Large intestine (tissue), 3 donors: ENCODE measurements around the gene TGM5. TPM values are rescaled to one million over a fixed set of nuclear protein-coding genes. Genes with fewer than 3 reads are reported as not detected.
"Not testable (repeated sequence)": the region's sequence is repeated elsewhere in the genome, so short reads cannot be mapped to it uniquely, and the experiment has no call there.

ENCODE experiments used
- DNase-seq, 2 donors: peaks; one replicate each; pipeline versions ENCODE4 v3.0.0 to v3.0.0-alpha.2; 2013
- H3K27ac ChIP-seq: one replicate; pipeline ENCODE4 v1.5.1; 2013; ENCODE audit warnings: low read length
- H3K27me3 ChIP-seq: 2 replicates; pipeline ENCODE4 v1.6.1; 2013; ENCODE audit warnings: low read length; ENCODE audit not compliant: control insufficient read depth, insufficient read depth
- H3K36me3 ChIP-seq: 2 replicates; pipeline ENCODE4 v1.6.1; 2013; ENCODE audit warnings: low read length; ENCODE audit not compliant: control insufficient read depth, insufficient read depth
- H3K4me1 ChIP-seq: one replicate; pipeline ENCODE4 v1.6.1; 2013; ENCODE audit warnings: low read length; ENCODE audit not compliant: control insufficient read depth, insufficient read depth
- H3K4me3 ChIP-seq: one replicate; pipeline ENCODE4 v1.5.1; 2013; ENCODE audit warnings: low read length
- H3K9me3 ChIP-seq: one replicate; pipeline ENCODE4 v1.6.1; 2013; ENCODE audit warnings: mild to moderate bottlenecking, low read depth, low read length, moderate library complexity; ENCODE audit not compliant: control insufficient read depth
- WGBS: methylation state at CpG from one replicate; pipeline ENCODE4 v1.1.5; 2013; ENCODE audit warnings: low lambda C conversion rate; ENCODE audit not compliant: insufficient coverage; 5-methylcytosine and 5-hydroxymethylcytosine counted together
- polyA plus RNA-seq: library from polyadenylated mRNA; unstranded; fragments of 120-200 nt; gene quantifications from one replicate; pipeline ENCODE4 v1.2.1, GENCODE V29; 2013

TGM5 gene
- polyA plus RNA-seq, 1 donor: 0.03 TPM

GRCh38 chr15:43289656-43290055, 22.9 kb upstream of the TGM5 start:
- not testable (repeated sequence) for H3K27ac ChIP-seq
- WGBS: no CpG with 5 or more reads among the region's 3 CpGs

GRCh38 chr15:43287254-43287653, 20.5 kb upstream of the TGM5 start:
- no CpG with 5 or more reads among the region's 15 CpGs for WGBS
- Histone ChIP-seq H3K36me3 (no peaks in the 10 kb centered on the region), H3K4me1 (no peaks in the 10 kb centered on the region), H3K9me3 (no peaks in the 10 kb centered on the region), H3K27me3 (peaks cover 10% of the 10 kb centered on the region), H3K4me3 (no peak overlapping the region), H3K27ac (no peak overlapping the region)
- DNase-seq: no peak

More at GRCh38 chr15:43289656-43290055, 22.9 kb upstream of the TGM5 start:
- H3K9me3 ChIP-seq, H3K4me3 ChIP-seq, H3K36me3 ChIP-seq, H3K4me1 ChIP-seq, DNase-seq: not testable (repeated sequence)
- peaks cover 29% of the 10 kb centered on the region for H3K27me3 ChIP-seq

GRCh38 chr15:43286074-43286473, 19.3 kb upstream of the TGM5 start:
- DNase-seq: no peak
- no CpG with 5 or more reads among the region's 7 CpGs for WGBS

GRCh38 chr15:43285609-43286037, 18.9 kb upstream of the TGM5 start:
- WGBS: no CpG with 5 or more reads among the region's 4 CpGs

More at GRCh38 chr15:43286074-43286473, 19.3 kb upstream of the TGM5 start:
- peaks cover 5% of the 10 kb centered on the region for H3K27me3 ChIP-seq
- H3K36me3 ChIP-seq: no peaks in the 10 kb centered on the region
- H3K27ac ChIP-seq: no peak overlapping the region
- no peaks in the 10 kb centered on the region for H3K9me3 ChIP-seq
- no peak overlapping the region for H3K4me3 ChIP-seq
- H3K4me1 ChIP-seq: no peaks in the 10 kb centered on the region

GRCh38 chr15:43283526-43283925, 16.8 kb upstream of the TGM5 start:
- Histone ChIP-seq H3K27ac (no peak overlapping the region), H3K27me3 (peaks cover 7% of the 10 kb centered on the region), H3K36me3 (no peaks in the 10 kb centered on the region), H3K4me1 (no peaks in the 10 kb centered on the region), H3K4me3 (no peak overlapping the region), H3K9me3 (no peaks in the 10 kb centered on the region)
- no peak for DNase-seq
- no CpG with 5 or more reads among the region's 1 CpG for WGBS

More at GRCh38 chr15:43285609-43286037, 18.9 kb upstream of the TGM5 start:
- H3K4me3 ChIP-seq: no peak overlapping the region
- no peaks in the 10 kb centered on the region for H3K4me1 ChIP-seq
- H3K36me3 ChIP-seq: no peaks in the 10 kb centered on the region
- peaks cover 7% of the 10 kb centered on the region for H3K27me3 ChIP-seq
- peak; percentile 34 to 44 for DNase-seq
- no peaks in the 10 kb centered on the region for H3K9me3 ChIP-seq
- no peak overlapping the region for H3K27ac ChIP-seq

GRCh38 chr15:43281926-43282602, 15.3 kb upstream of the TGM5 start:
- no CpG with 5 or more reads among the region's 12 CpGs for WGBS

GRCh38 chr15:43280996-43281395, 14.3 kb upstream of the TGM5 start:
- Histone ChIP-seq H3K27ac (no peak overlapping the region), H3K36me3 (no peaks in the 10 kb centered on the region), H3K4me1 (no peaks in the 10 kb centered on the region), H3K27me3 (peaks cover 2% of the 10 kb centered on the region), H3K9me3 (no peaks in the 10 kb centered on the region), H3K4me3 (no peak overlapping the region)
- no peak for DNase-seq
- no CpG with 5 or more reads among the region's 7 CpGs for WGBS

More at GRCh38 chr15:43281926-43282602, 15.3 kb upstream of the TGM5 start:
- no peak overlapping the region for H3K4me3 ChIP-seq
- DNase-seq: no peak
- H3K36me3 ChIP-seq: no peaks in the 10 kb centered on the region
- H3K27me3 ChIP-seq: peaks cover 4% of the 10 kb centered on the region
- H3K9me3 ChIP-seq: no peaks in the 10 kb centered on the region
- no peak overlapping the region for H3K27ac ChIP-seq
- no peaks in the 10 kb centered on the region for H3K4me1 ChIP-seq

GRCh38 chr15:43279496-43279895, 12.8 kb upstream of the TGM5 start:
- H3K27ac ChIP-seq: no peak overlapping the region
- H3K4me1 ChIP-seq: no peaks in the 10 kb centered on the region
- no peaks in the 10 kb centered on the region for H3K9me3 ChIP-seq
- DNase-seq: no peak
- H3K4me3 ChIP-seq: no peak overlapping the region
- no CpG with 5 or more reads among the region's 7 CpGs for WGBS
- H3K36me3 ChIP-seq: no peaks in the 10 kb centered on the region
- H3K27me3 ChIP-seq: peaks cover 2% of the 10 kb centered on the region

GRCh38 chr15:43278869-43279268, 12.1 kb upstream of the TGM5 start:
- Histone ChIP-seq H3K36me3 (no peaks in the 10 kb centered on the region), H3K9me3 (no peaks in the 10 kb centered on the region), H3K4me1 (no peaks in the 10 kb centered on the region), H3K4me3 (no peak overlapping the region), H3K27ac (no peak overlapping the region), H3K27me3 (peaks cover 2% of the 10 kb centered on the region)
- WGBS: 80% methylated on average over 1 of the region's 11 CpGs
- DNase-seq: no peak

GRCh38 chr15:43277901-43278300, 11.2 kb upstream of the TGM5 start:
- H3K4me1 ChIP-seq: no peaks in the 10 kb centered on the region
- H3K27me3 ChIP-seq: peaks cover 2% of the 10 kb centered on the region
- no peaks in the 10 kb centered on the region for H3K36me3 ChIP-seq
- no peaks in the 10 kb centered on the region for H3K9me3 ChIP-seq
- no CpG with 5 or more reads among the region's 4 CpGs for WGBS
- H3K4me3 ChIP-seq: no peak overlapping the region
- H3K27ac ChIP-seq: no peak overlapping the region
- no peak for DNase-seq
